ENCODE data around the gene PRXL2B.
"Not testable (repeated sequence)": the region's sequence is repeated elsewhere in the genome, so short reads cannot be mapped to it uniquely, and the experiment has no call there.

The PRXL2B gene

GRCh38 chr1:2577565-2578075, 9.0 kb upstream of the PRXL2B start:
- not testable (repeated sequence) for H3K27ac ChIP-seq (ENCODE audit: low read depth, low read length); H3K36me3 ChIP-seq (ENCODE audit: control insufficient read depth, insufficient read depth, low read length); H3K27me3 ChIP-seq (ENCODE audit: insufficient read depth, low read length, poor library complexity); H3K4me1 ChIP-seq (ENCODE audit: control insufficient read depth, low read depth, low read length); H3K4ac ChIP-seq (ENCODE audit: low read depth, low read length); H2AK5ac ChIP-seq (ENCODE audit: low read length); DNase-seq; H4K8ac ChIP-seq (ENCODE audit: low read depth, low read length); H3K4me3 ChIP-seq (ENCODE audit: low read length); H4K5ac ChIP-seq (ENCODE audit: low read length); H3K23ac ChIP-seq (ENCODE audit: low read length); H3K79me2 ChIP-seq (ENCODE audit: control insufficient read depth, insufficient read depth, low read length); H3K79me1 ChIP-seq (ENCODE audit: low read length); H2BK15ac ChIP-seq (replicated peaks; ENCODE audit: low read depth); H3K18ac ChIP-seq (ENCODE audit: low read length); H3K4me2 ChIP-seq (ENCODE audit: low read length); H3K56ac ChIP-seq (ENCODE audit: low read length); H2BK120ac ChIP-seq (ENCODE audit: low read depth, low read length); H2BK5ac ChIP-seq (ENCODE audit: low read length); H3K9ac ChIP-seq (ENCODE audit: low read length)
- WGBS (ENCODE audit: extremely low coverage, insufficient coverage, low lambda C conversion rate): no CpG with 5 or more reads among the region's 23 CpGs

- no peak overlapping the region for H4K5ac ChIP-seq (ENCODE audit: low read length)
- no peak overlapping the region for H3K27ac ChIP-seq (ENCODE audit: low read depth, low read length)
- no peak overlapping the region for H3K18ac ChIP-seq (ENCODE audit: low read length)
- no peak overlapping the region for H2BK120ac ChIP-seq (ENCODE audit: low read depth, low read length)
- H3K79me2 ChIP-seq (ENCODE audit: control insufficient read depth, insufficient read depth, low read length): no peaks in the 10 kb centered on the region
- H3K23ac ChIP-seq (ENCODE audit: low read length): no peak overlapping the region
- H2AK5ac ChIP-seq (ENCODE audit: low read length): no peak overlapping the region
- H4K8ac ChIP-seq (ENCODE audit: low read depth, low read length): no peak overlapping the region
- H3K36me3 ChIP-seq (ENCODE audit: control insufficient read depth, insufficient read depth, low read length): no peaks in the 10 kb centered on the region
- no peaks in the 10 kb centered on the region for H3K27me3 ChIP-seq (ENCODE audit: insufficient read depth, low read length, poor library complexity)
- H3K4me3 ChIP-seq (ENCODE audit: low read length): no peak overlapping the region
- DNase-seq: no peak
- no peak overlapping the region for H2BK15ac ChIP-seq (replicated peaks; ENCODE audit: low read depth)
- no peak overlapping the region for H3K9ac ChIP-seq (ENCODE audit: low read length)
- WGBS (ENCODE audit: extremely low coverage, insufficient coverage, low lambda C conversion rate): no CpG with 5 or more reads among the region's 4 CpGs
- no peaks in the 10 kb centered on the region for H3K79me1 ChIP-seq (ENCODE audit: low read length)
- H3K56ac ChIP-seq (ENCODE audit: low read length): peak overlapping the region; percentile 11
- H2BK5ac ChIP-seq (ENCODE audit: low read length): no peak overlapping the region
- H3K4me2 ChIP-seq (ENCODE audit: low read length): no peak overlapping the region
- no peak overlapping the region for H3K4ac ChIP-seq (ENCODE audit: low read depth, low read length)
- H3K4me1 ChIP-seq (ENCODE audit: control insufficient read depth, low read depth, low read length): peaks cover 1% of the 10 kb centered on the region
Measured at GRCh38 chr1:2578758-2579118, 7.8 kb upstream of the PRXL2B start.

- H3K27ac ChIP-seq (ENCODE audit: low read depth, low read length): no peak overlapping the region
- H3K4me3 ChIP-seq (ENCODE audit: low read length): no peak overlapping the region
- peaks cover 1% of the 10 kb centered on the region for H3K4me1 ChIP-seq (ENCODE audit: control insufficient read depth, low read depth, low read length)
- H3K79me2 ChIP-seq (ENCODE audit: control insufficient read depth, insufficient read depth, low read length): no peaks in the 10 kb centered on the region
- no peak overlapping the region for H3K56ac ChIP-seq (ENCODE audit: low read length)
- no peak overlapping the region for H4K8ac ChIP-seq (ENCODE audit: low read depth, low read length)
- H2BK15ac ChIP-seq (replicated peaks; ENCODE audit: low read depth): no peak overlapping the region
- H2BK5ac ChIP-seq (ENCODE audit: low read length): no peak overlapping the region
- no peak overlapping the region for H3K23ac ChIP-seq (ENCODE audit: low read length)
- no peaks in the 10 kb centered on the region for H3K79me1 ChIP-seq (ENCODE audit: low read length)
- H3K4me2 ChIP-seq (ENCODE audit: low read length): no peak overlapping the region
- H3K9ac ChIP-seq (ENCODE audit: low read length): no peak overlapping the region
- WGBS (ENCODE audit: extremely low coverage, insufficient coverage, low lambda C conversion rate): no CpG with 5 or more reads among the region's 10 CpGs
- no peaks in the 10 kb centered on the region for H3K27me3 ChIP-seq (ENCODE audit: insufficient read depth, low read length, poor library complexity)
- no peak overlapping the region for H3K18ac ChIP-seq (ENCODE audit: low read length)
- no peaks in the 10 kb centered on the region for H3K36me3 ChIP-seq (ENCODE audit: control insufficient read depth, insufficient read depth, low read length)
- no peak overlapping the region for H2AK5ac ChIP-seq (ENCODE audit: low read length)
- no peak for DNase-seq
- H2BK120ac ChIP-seq (ENCODE audit: low read depth, low read length): no peak overlapping the region
- no peak overlapping the region for H3K4ac ChIP-seq (ENCODE audit: low read depth, low read length)
- no peak overlapping the region for H4K5ac ChIP-seq (ENCODE audit: low read length)
Measured at GRCh38 chr1:2580691-2581090, 5.9 kb upstream of the PRXL2B start.

- Histone ChIP-seq H3K23ac (ENCODE audit: low read length) (no peak overlapping the region), H4K5ac (ENCODE audit: low read length) (no peak overlapping the region), H3K4me3 (ENCODE audit: low read length) (no peak overlapping the region), H3K4me2 (ENCODE audit: low read length) (no peak overlapping the region), H2BK120ac (ENCODE audit: low read depth, low read length) (no peak overlapping the region), H3K36me3 (ENCODE audit: control insufficient read depth, insufficient read depth, low read length) (no peaks in the 10 kb centered on the region), H3K79me2 (ENCODE audit: control insufficient read depth, insufficient read depth, low read length) (no peaks in the 10 kb centered on the region), H2BK5ac (ENCODE audit: low read length) (no peak overlapping the region), H4K8ac (ENCODE audit: low read depth, low read length) (no peak overlapping the region), H3K27ac (ENCODE audit: low read depth, low read length) (no peak overlapping the region), H3K79me1 (ENCODE audit: low read length) (no peaks in the 10 kb centered on the region), H3K18ac (ENCODE audit: low read length) (no peak overlapping the region), H2BK15ac (replicated peaks; ENCODE audit: low read depth) (no peak overlapping the region), H3K4me1 (ENCODE audit: control insufficient read depth, low read depth, low read length) (peaks cover 1% of the 10 kb centered on the region), H2AK5ac (ENCODE audit: low read length) (no peak overlapping the region), H3K27me3 (ENCODE audit: insufficient read depth, low read length, poor library complexity) (no peaks in the 10 kb centered on the region), H3K56ac (ENCODE audit: low read length) (no peak overlapping the region), H3K9ac (ENCODE audit: low read length) (no peak overlapping the region), H3K4ac (ENCODE audit: low read depth, low read length) (no peak overlapping the region)
- WGBS (ENCODE audit: extremely low coverage, insufficient coverage, low lambda C conversion rate): no CpG with 5 or more reads among the region's 7 CpGs
- no peak for DNase-seq
Measured at GRCh38 chr1:2582391-2582790, 4.2 kb upstream of the PRXL2B start.

- Histone ChIP-seq H3K23ac (ENCODE audit: low read length) (no peak overlapping the region), H3K27ac (ENCODE audit: low read depth, low read length) (no peak overlapping the region), H2BK5ac (ENCODE audit: low read length) (no peak overlapping the region), H4K5ac (ENCODE audit: low read length) (no peak overlapping the region), H3K4me1 (ENCODE audit: control insufficient read depth, low read depth, low read length) (no peaks in the 10 kb centered on the region), H3K79me1 (ENCODE audit: low read length) (no peaks in the 10 kb centered on the region), H3K36me3 (ENCODE audit: control insufficient read depth, insufficient read depth, low read length) (no peaks in the 10 kb centered on the region), H2BK120ac (ENCODE audit: low read depth, low read length) (no peak overlapping the region), H3K79me2 (ENCODE audit: control insufficient read depth, insufficient read depth, low read length) (no peaks in the 10 kb centered on the region), H3K4me3 (ENCODE audit: low read length) (no peak overlapping the region), H3K4me2 (ENCODE audit: low read length) (no peak overlapping the region), H3K4ac (ENCODE audit: low read depth, low read length) (no peak overlapping the region), H3K18ac (ENCODE audit: low read length) (no peak overlapping the region), H2AK5ac (ENCODE audit: low read length) (no peak overlapping the region), H2BK15ac (replicated peaks; ENCODE audit: low read depth) (no peak overlapping the region), H3K56ac (ENCODE audit: low read length) (no peak overlapping the region), H3K27me3 (ENCODE audit: insufficient read depth, low read length, poor library complexity) (no peaks in the 10 kb centered on the region), H3K9ac (ENCODE audit: low read length) (no peak overlapping the region), H4K8ac (ENCODE audit: low read depth, low read length) (no peak overlapping the region)
- WGBS (ENCODE audit: extremely low coverage, insufficient coverage, low lambda C conversion rate): no CpG with 5 or more reads among the region's 5 CpGs
- DNase-seq: peak; percentile 39
Measured at GRCh38 chr1:2583331-2583791, 3.2 kb upstream of the PRXL2B start.

- Histone ChIP-seq H3K4me3 (ENCODE audit: low read length) (no peak overlapping the region), H3K36me3 (ENCODE audit: control insufficient read depth, insufficient read depth, low read length) (no peaks in the 10 kb centered on the region), H3K79me1 (ENCODE audit: low read length) (no peaks in the 10 kb centered on the region), H3K4me2 (ENCODE audit: low read length) (no peak overlapping the region), H2BK5ac (ENCODE audit: low read length) (no peak overlapping the region), H4K5ac (ENCODE audit: low read length) (no peak overlapping the region), H3K27me3 (ENCODE audit: insufficient read depth, low read length, poor library complexity) (no peaks in the 10 kb centered on the region), H3K56ac (ENCODE audit: low read length) (no peak overlapping the region), H3K79me2 (ENCODE audit: control insufficient read depth, insufficient read depth, low read length) (no peaks in the 10 kb centered on the region), H4K8ac (ENCODE audit: low read depth, low read length) (no peak overlapping the region), H3K18ac (ENCODE audit: low read length) (no peak overlapping the region), H3K27ac (ENCODE audit: low read depth, low read length) (no peak overlapping the region), H3K4ac (ENCODE audit: low read depth, low read length) (no peak overlapping the region), H2BK15ac (replicated peaks; ENCODE audit: low read depth) (no peak overlapping the region), H3K4me1 (ENCODE audit: control insufficient read depth, low read depth, low read length) (no peaks in the 10 kb centered on the region), H3K23ac (ENCODE audit: low read length) (no peak overlapping the region), H2AK5ac (ENCODE audit: low read length) (no peak overlapping the region), H3K9ac (ENCODE audit: low read length) (no peak overlapping the region), H2BK120ac (ENCODE audit: low read depth, low read length) (no peak overlapping the region)
- no CpG with 5 or more reads among the region's 14 CpGs for WGBS (ENCODE audit: extremely low coverage, insufficient coverage, low lambda C conversion rate)
- peak; percentile 57 for DNase-seq
Measured at GRCh38 chr1:2583871-2584351, 2.7 kb upstream of the PRXL2B start.
